Mammary epithelial cell (primary cell): ENCODE data around the gene EEF1AKMT2.

ENCODE experiments used
- EZH2 ChIP-seq: IDR thresholded peaks from 2 replicates; pipeline ENCODE4 v1.6.1; 2012; ENCODE audit warnings: low read length, inconsistent platforms, borderline replicate concordance
- TF ChIP-seq, protein P1 (sequence below), 2 donors: IDR thresholded peaks in 1 of 2; conservative IDR thresholded peaks in 1 of 2; 2 replicates each; pipeline ENCODE4 v1.5.1; 2011 to 2012; ENCODE audit warnings: inconsistent platforms in 2 of 2, low read length in 2 of 2, mild to moderate bottlenecking in 2 of 2, control low read depth in 1 of 2, low read depth in 1 of 2; ENCODE audit not compliant: insufficient read depth in 1 of 2; ENCODE audit errors: extremely low read depth in 1 of 2

- TF ChIP-seq, protein P1, sequence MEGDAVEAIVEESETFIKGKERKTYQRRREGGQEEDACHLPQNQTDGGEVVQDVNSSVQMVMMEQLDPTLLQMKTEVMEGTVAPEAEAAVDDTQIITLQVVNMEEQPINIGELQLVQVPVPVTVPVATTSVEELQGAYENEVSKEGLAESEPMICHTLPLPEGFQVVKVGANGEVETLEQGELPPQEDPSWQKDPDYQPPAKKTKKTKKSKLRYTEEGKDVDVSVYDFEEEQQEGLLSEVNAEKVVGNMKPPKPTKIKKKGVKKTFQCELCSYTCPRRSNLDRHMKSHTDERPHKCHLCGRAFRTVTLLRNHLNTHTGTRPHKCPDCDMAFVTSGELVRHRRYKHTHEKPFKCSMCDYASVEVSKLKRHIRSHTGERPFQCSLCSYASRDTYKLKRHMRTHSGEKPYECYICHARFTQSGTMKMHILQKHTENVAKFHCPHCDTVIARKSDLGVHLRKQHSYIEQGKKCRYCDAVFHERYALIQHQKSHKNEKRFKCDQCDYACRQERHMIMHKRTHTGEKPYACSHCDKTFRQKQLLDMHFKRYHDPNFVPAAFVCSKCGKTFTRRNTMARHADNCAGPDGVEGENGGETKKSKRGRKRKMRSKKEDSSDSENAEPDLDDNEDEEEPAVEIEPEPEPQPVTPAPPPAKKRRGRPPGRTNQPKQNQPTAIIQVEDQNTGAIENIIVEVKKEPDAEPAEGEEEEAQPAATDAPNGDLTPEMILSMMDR (conservative IDR thresholded peaks at IDR 0.05 in 1 of 2, IDR thresholded peaks at IDR 0.05 in 1 of 2; ENCODE audit: extremely low read depth in 1 of 2, insufficient read depth in 1 of 2, low read depth in 1 of 2, low read length in 2 of 2), result peak; percentile 54 to 61
- TF ChIP-seq EZH2, result no peak
Measured at GRCh38 chr10:124827474-124827873, 35.8 kb upstream of the EEF1AKMT2 start.
